Panc1 (cell line): Measurements from ENCODE around the gene ACOD1. TPM values are rescaled to one million over a fixed set of nuclear protein-coding genes. Genes with fewer than 3 reads are reported as not detected.

ENCODE experiments used
- ATAC-seq: fragments of 200-7000 bp; cut with Tn5 transposase; 2 replicates; pipeline ENCODE4 v1.9.1; 2020; ENCODE audit warnings: mild to moderate bottlenecking, moderate library complexity
- BruUV-seq: library from RNA; stranded (reverse); fragments of 400-500 nt; replicated peaks from 2 replicates; lab custom pipeline; 2021; lab: Mats Ljungman, UMichigan
- CTCF ChIA-PET: fragments of 300-600 bp; sonication (Branson Sonifier 250); formaldehyde crosslinking; loops from one replicate; lab custom pipeline; 2022; ENCODE audit warnings: antibody characterized with exemption; lab: Charles Lee
- POLR2A ChIA-PET: fragments of 300-600 bp; sonication (Branson Sonifier 250); formaldehyde crosslinking; loops from one replicate; lab custom pipeline; 2022; ENCODE audit warnings: antibody characterized with exemption; lab: Charles Lee
- DNase-seq: peaks from one replicate; pipeline ENCODE4 v3.0.0-alpha.2; 2010; ENCODE audit warnings: low read depth, low spot score
- H3K27ac ChIP-seq: 2 replicates; pipeline ENCODE4 v1.5.1; 2011; ENCODE audit warnings: mild to moderate bottlenecking, low read length, inconsistent platforms
- H3K27me3 ChIP-seq: fragments of 200-500 bp; sonication (Bioruptor generic); 2 replicates; pipeline ENCODE4 v1.6.0; 2014; ENCODE audit warnings: low read length, inconsistent platforms; ENCODE audit not compliant: control insufficient read depth, insufficient read depth
- H3K36me3 ChIP-seq: fragments of 200-500 bp; sonication (Bioruptor generic); 2 replicates; pipeline ENCODE4 v1.5.1; 2014; ENCODE audit warnings: inconsistent platforms, mild to moderate bottlenecking, low read length, moderate library complexity; ENCODE audit not compliant: control insufficient read depth, insufficient read depth
- H3K4me1 ChIP-seq: 2 replicates; pipeline ENCODE4 v1.5.1; 2011; ENCODE audit warnings: inconsistent platforms, mild to moderate bottlenecking, low read length, moderate library complexity; ENCODE audit not compliant: control insufficient read depth, insufficient read depth
- H3K4me3 ChIP-seq, 2 experiments: 2 replicates each; pipeline ENCODE4 v1.5.1; 2011 to 2012; ENCODE audit warnings: low read depth in 2 of 2, low read length in 2 of 2, mild to moderate bottlenecking in 2 of 2, inconsistent platforms in 1 of 2, moderate library complexity in 1 of 2
- H3K9me3 ChIP-seq: fragments of 200-500 bp; sonication (Bioruptor generic); 2 replicates; pipeline ENCODE4 v1.5.1; 2014; ENCODE audit warnings: low read depth, mild to moderate bottlenecking, inconsistent platforms, low read length, moderate library complexity; ENCODE audit not compliant: control insufficient read depth, insufficient read depth
- CTCF ChIP-seq: fragments of 450-650 bp; IDR thresholded peaks from 2 replicates; pipeline ENCODE4 v1.5.1; 2017; ENCODE audit warnings: mild to moderate bottlenecking
- POLR2AphosphoS5 ChIP-seq: IDR thresholded peaks from 2 replicates; pipeline ENCODE4 v1.6.1; 2012; ENCODE audit warnings: mild to moderate bottlenecking, low read depth, low read length, moderate library complexity
- REST ChIP-seq, 2 experiments: IDR thresholded peaks; 2 replicates each; pipeline ENCODE4 v1.6.1; 2011 to 2012; ENCODE audit warnings: low read depth in 2 of 2, control low read depth in 1 of 2, low read length in 1 of 2, mild to moderate bottlenecking in 1 of 2, moderate library complexity in 1 of 2; ENCODE audit not compliant: insufficient read depth in 1 of 2
- SIN3A ChIP-seq: IDR thresholded peaks from 2 replicates; pipeline ENCODE4 v1.6.1; 2012; ENCODE audit warnings: low read depth, mild to moderate bottlenecking, low read length, moderate library complexity, borderline replicate concordance; ENCODE audit not compliant: insufficient read depth
- TCF7L2 ChIP-seq: IDR thresholded peaks from 2 replicates; pipeline ENCODE4 v1.6.1; 2011; ENCODE audit warnings: mild to moderate bottlenecking, low read depth, low read length, inconsistent platforms
- in situ Hi-C: cut with HindIII; loops from 2 replicates; pipeline ENCODE4 v1.10.0; 2016; ENCODE audit warnings: low sequenced_read_pairs, low pct_unique_long_range_greater_than_20kb
- intact Hi-C: fragments of 100-400 bp; cut with micrococcal nuclease; formaldehyde crosslinking; loops from one replicate; pipeline ENCODE4 v1.10.0; 2022; ENCODE audit not compliant: unreplicated experiment
- total RNA-seq: library from RNA; stranded (reverse); gene quantifications from one replicate; pipeline ENCODE4 v1.2.1, GENCODE V29; 2021; ENCODE audit not compliant: unreplicated experiment

The ACOD1 gene
- total RNA-seq, 1 experiment from 2014 or later = not detected

GRCh38 chr13:76976929-76977328 is 28.6 kb downstream of the ACOD1 start:
- H3K27ac ChIP-seq = no peak overlapping the region
- no peaks in the 10 kb centered on the region for H3K27me3 ChIP-seq
- DNase-seq = no peak
- ChIA-PET CTCF (no interaction called here), POLR2A (no interaction called here)
- TF ChIP-seq SIN3A = no peak
- TF ChIP-seq POLR2AphosphoS5 = no peak
- no TSS peak for BruUV-seq
- no peaks in the 10 kb centered on the region for H3K4me1 ChIP-seq
- ATAC-seq = no peak
- intact Hi-C loops (no loop called here), in situ Hi-C loops (no loop called here)
- H3K4me3 ChIP-seq = no peak overlapping the region
- no peaks in the 10 kb centered on the region for H3K36me3 ChIP-seq
- no peaks in the 10 kb centered on the region for H3K9me3 ChIP-seq

GRCh38 chr13:76980075-76980718 is 31.9 kb downstream of the ACOD1 start:
- DNase-seq (no peak), ATAC-seq (peak; percentile 99)
- BruUV-seq = no TSS peak
- TF ChIP-seq SIN3A (no peak), POLR2AphosphoS5 (no peak), CTCF (peak; percentile 97), REST (IDR thresholded peaks at IDR 0.05; ENCODE audit: insufficient read depth in 1 of 2, low read depth in 2 of 2, low read length in 1 of 2) (no peak)
- Histone ChIP-seq H3K36me3 (no peaks in the 10 kb centered on the region), H3K9me3 (no peaks in the 10 kb centered on the region), H3K4me3 (peak overlapping the region; percentile 18 to 42), H3K27ac (no peak overlapping the region), H3K27me3 (no peaks in the 10 kb centered on the region), H3K4me1 (no peaks in the 10 kb centered on the region)
- in situ Hi-C loops = no loop called here
- intact Hi-C loops = no loop called here
- ChIA-PET POLR2A (no interaction called here), CTCF (no interaction called here)

GRCh38 chr13:76982061-76982460 is 33.8 kb downstream of the ACOD1 start:
- ChIA-PET CTCF (no interaction called here), POLR2A (no interaction called here)
- DNase-seq (no peak), ATAC-seq (no peak)
- Histone ChIP-seq H3K4me3 (no peak overlapping the region), H3K27me3 (no peaks in the 10 kb centered on the region), H3K27ac (no peak overlapping the region), H3K36me3 (no peaks in the 10 kb centered on the region), H3K9me3 (no peaks in the 10 kb centered on the region), H3K4me1 (no peaks in the 10 kb centered on the region)
- TF ChIP-seq SIN3A (no peak), CTCF (no peak), TCF7L2 (no peak), POLR2AphosphoS5 (no peak), REST (IDR thresholded peaks at IDR 0.05; ENCODE audit: insufficient read depth in 1 of 2, low read depth in 2 of 2, low read length in 1 of 2) (no peak)
- no TSS peak for BruUV-seq
- intact Hi-C loops = no loop called here
- in situ Hi-C loops = no loop called here
